SH-SY5Y (cell line): ENCODE measurements around the gene TPT1.

ENCODE experiments used
- GATA2 ChIP-seq: IDR thresholded peaks from 2 replicates; pipeline ENCODE4 v1.6.1; 2011; ENCODE audit warnings: mild to moderate bottlenecking, low read depth, low read length
- GATA3 ChIP-seq: IDR thresholded peaks from 2 replicates; pipeline ENCODE4 v1.6.1; 2011; ENCODE audit warnings: low read depth, mild to moderate bottlenecking, low read length, moderate library complexity

DNA sequence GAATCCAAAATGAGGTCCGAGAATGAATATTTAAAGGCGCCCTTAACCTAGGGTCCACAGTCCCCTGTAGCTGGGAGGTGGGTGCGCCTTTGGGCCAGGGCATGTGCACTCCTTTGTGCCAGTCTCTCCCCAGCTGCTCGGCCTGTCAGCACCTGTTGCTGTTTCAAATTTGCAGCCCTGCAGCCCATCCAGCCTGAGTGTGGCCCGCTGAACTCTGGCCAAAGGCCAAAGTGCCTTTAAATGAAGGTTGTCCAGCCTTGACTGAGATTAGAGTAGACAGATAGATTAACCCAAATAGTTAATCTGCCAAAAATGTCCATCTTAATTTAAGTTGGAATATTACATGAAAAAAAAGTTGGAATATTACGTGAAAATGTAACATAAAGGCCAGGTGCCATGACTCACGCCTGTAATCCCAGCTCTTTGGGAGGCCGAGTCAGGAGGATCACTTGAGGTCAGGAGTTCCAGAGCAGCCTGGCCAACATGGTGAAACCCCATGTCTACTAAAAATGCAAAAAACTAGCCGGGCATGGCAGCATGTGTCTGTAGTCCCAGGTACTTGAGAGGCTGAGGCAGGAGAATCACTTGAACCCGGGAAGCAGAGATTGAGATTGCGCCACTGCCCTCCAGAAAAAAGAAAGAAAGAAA, 25.3 kb downstream of the TPT1 start:
- TF ChIP-seq GATA2 (no peak), GATA3 (no peak)
